H9 (cell line): ENCODE measurements around the gene PNMA8A. TPM values are rescaled to one million over a fixed set of nuclear protein-coding genes. Genes with fewer than 3 reads are reported as not detected.

Experiments used
- DNase-seq: peaks from one replicate; pipeline ENCODE4 v3.0.0-alpha.2; 2017
- H2AFZ ChIP-seq: one replicate; pipeline ENCODE4 v1.6.1; 2013; ENCODE audit warnings: mild to moderate bottlenecking, low read length, control low read depth, moderate library complexity
- H2AK5ac ChIP-seq: 2 replicates; pipeline ENCODE4 v1.6.1; 2013; ENCODE audit warnings: low read length, control low read depth, mixed read lengths; ENCODE audit not compliant: insufficient read length
- H2BK120ac ChIP-seq: one replicate; pipeline ENCODE4 v1.6.1; 2013; ENCODE audit warnings: low read depth, mild to moderate bottlenecking, low read length, control low read depth, inconsistent platforms; ENCODE audit not compliant: poor library complexity, severe bottlenecking
- H2BK12ac ChIP-seq: 2 replicates; pipeline ENCODE4 v1.6.1; 2013; ENCODE audit warnings: low read length, control low read depth, mixed read lengths, low read depth; ENCODE audit not compliant: insufficient read length
- H2BK15ac ChIP-seq: 2 replicates; pipeline ENCODE4 v1.6.1; 2013; ENCODE audit warnings: low read depth, low read length, control low read depth
- H2BK20ac ChIP-seq: one replicate; pipeline ENCODE4 v1.6.1; 2013; ENCODE audit warnings: low read depth, mild to moderate bottlenecking, low read length, control low read depth, inconsistent platforms; ENCODE audit not compliant: poor library complexity, severe bottlenecking
- H2BK5ac ChIP-seq: 2 replicates; pipeline ENCODE4 v1.6.1; 2013; ENCODE audit warnings: low read length, control low read depth, mixed read lengths; ENCODE audit not compliant: insufficient read length
- H3K14ac ChIP-seq: 2 replicates; pipeline ENCODE4 v1.6.1; 2013; ENCODE audit warnings: low read length, control low read depth; ENCODE audit not compliant: insufficient read depth
- H3K18ac ChIP-seq: 2 replicates; pipeline ENCODE4 v1.6.1; 2013; ENCODE audit warnings: low read depth, mild to moderate bottlenecking, mixed read lengths, low read length, control low read depth; ENCODE audit not compliant: insufficient read length
- H3K23ac ChIP-seq: 2 replicates; pipeline ENCODE4 v1.6.1; 2013; ENCODE audit warnings: low read length, control low read depth, mixed read lengths, low read depth; ENCODE audit not compliant: insufficient read length
- H3K23me2 ChIP-seq: 2 replicates; pipeline ENCODE4 v1.6.1; 2013; ENCODE audit warnings: low read depth, mild to moderate bottlenecking, mixed read lengths, low read length, control low read depth; ENCODE audit not compliant: insufficient read length, poor library complexity, severe bottlenecking
- H3K27ac ChIP-seq: 2 replicates; pipeline ENCODE4 v1.5.1; 2013; ENCODE audit warnings: low read length, control low read depth, mixed read lengths, low read depth; ENCODE audit not compliant: insufficient read length
- H3K27me3 ChIP-seq: 2 replicates; pipeline ENCODE4 v1.6.1; 2013; ENCODE audit warnings: low read length, control low read depth, inconsistent platforms; ENCODE audit not compliant: insufficient read depth
- H3K4ac ChIP-seq: 2 replicates; pipeline ENCODE4 v1.6.1; 2013; ENCODE audit warnings: low read depth, mild to moderate bottlenecking, control low read depth, inconsistent platforms, low read length, moderate library complexity
- H3K4me1 ChIP-seq: 2 replicates; pipeline ENCODE4 v1.6.1; 2013; ENCODE audit warnings: low read length, control low read depth, inconsistent platforms; ENCODE audit not compliant: insufficient read depth
- H3K4me2 ChIP-seq: 2 replicates; pipeline ENCODE4 v1.6.1; 2013; ENCODE audit warnings: low read length, control low read depth, mixed read lengths; ENCODE audit not compliant: insufficient read length, insufficient read depth
- H3K56ac ChIP-seq: 2 replicates; pipeline ENCODE4 v1.6.1; 2013; ENCODE audit warnings: low read depth, mild to moderate bottlenecking, mixed read lengths, low read length, control low read depth; ENCODE audit not compliant: insufficient read length
- H3K79me1 ChIP-seq: 2 replicates; pipeline ENCODE4 v1.6.1; 2013; ENCODE audit warnings: low read depth, mild to moderate bottlenecking, moderate library complexity, low read length, control low read depth, inconsistent platforms; ENCODE audit not compliant: insufficient read depth, poor library complexity, severe bottlenecking
- H3K79me2 ChIP-seq: 2 replicates; pipeline ENCODE4 v1.6.1; 2013; ENCODE audit warnings: low read length, control low read depth, inconsistent platforms; ENCODE audit not compliant: insufficient read depth
- H3K9ac ChIP-seq: 2 replicates; pipeline ENCODE4 v1.6.1; 2013; ENCODE audit warnings: low read length, control low read depth, mixed read lengths; ENCODE audit not compliant: insufficient read length; ENCODE audit errors: extremely low read depth
- H3K9me3 ChIP-seq: one replicate; pipeline ENCODE4 v1.6.1; 2013; ENCODE audit warnings: low read depth, low read length, inconsistent platforms; ENCODE audit not compliant: control insufficient read depth
- H3T11ph ChIP-seq: one replicate; pipeline ENCODE4 v1.6.1; 2013; ENCODE audit warnings: mild to moderate bottlenecking, low read length, control low read depth, inconsistent platforms
- H4K20me1 ChIP-seq: one replicate; pipeline ENCODE4 v1.6.1; 2013; ENCODE audit not compliant: control insufficient read depth, insufficient read length, insufficient read depth
- H4K5ac ChIP-seq: 2 replicates; pipeline ENCODE4 v1.6.1; 2013; ENCODE audit warnings: low read depth, mild to moderate bottlenecking, mixed read lengths, low read length, control low read depth; ENCODE audit not compliant: insufficient read length
- H4K8ac ChIP-seq: replicated peaks from 2 replicates; pipeline ENCODE4 v1.6.1; 2013; ENCODE audit warnings: low read length, control low read depth, mixed read lengths, low read depth; ENCODE audit not compliant: insufficient read length
- H4K91ac ChIP-seq: 2 replicates; pipeline ENCODE4 v1.6.1; 2013; ENCODE audit warnings: low read depth, mild to moderate bottlenecking, moderate library complexity, mixed read lengths, low read length, control low read depth; ENCODE audit not compliant: insufficient read length
- H3K27ac Mint-ChIP-seq, 3 experiments: 2 replicates in 2 of 3; 3 replicates in 1 of 3; pipeline ENCODE4 v1.8.0; 2020 to 2021; ENCODE audit warnings: mixed read lengths in 3 of 3, mild to moderate bottlenecking in 1 of 3, moderate library complexity in 1 of 3
- H3K27me3 Mint-ChIP-seq: 2 replicates; pipeline ENCODE4 v1.8.0; 2021; ENCODE audit warnings: low read depth, mild to moderate bottlenecking, moderate library complexity, mixed read lengths
- H3K36me3 Mint-ChIP-seq, 3 experiments: 2 replicates in 2 of 3; 3 replicates in 1 of 3; pipeline ENCODE4 v1.8.0; 2020 to 2021; ENCODE audit warnings: low read depth in 3 of 3, mixed read lengths in 3 of 3; ENCODE audit not compliant: insufficient read depth in 1 of 3
- H3K4me1 Mint-ChIP-seq, 2 experiments: 2 replicates each; pipeline ENCODE4 v1.8.0; 2020; ENCODE audit warnings: mixed read lengths in 2 of 2
- H3K4me3 Mint-ChIP-seq, 2 experiments: 2 replicates in 1 of 2; 3 replicates in 1 of 2; pipeline ENCODE4 v1.8.0; 2020 to 2021; ENCODE audit warnings: mild to moderate bottlenecking in 2 of 2, mixed read lengths in 2 of 2, moderate library complexity in 1 of 2
- H3K9me3 Mint-ChIP-seq, 2 experiments: 2 replicates in 1 of 2; 3 replicates in 1 of 2; pipeline ENCODE4 v1.8.0; 2020; ENCODE audit warnings: mild to moderate bottlenecking in 2 of 2, mixed read lengths in 2 of 2, moderate library complexity in 1 of 2
- CTCF ChIP-seq: fragments of 200-600 bp; sonication (generic); conservative IDR thresholded peaks from 3 replicates; pipeline ENCODE4 v1.8.0; 2021; ENCODE audit warnings: antibody characterized with exemption, mild to moderate bottlenecking
- WGBS: extraction: QIAGEN DNeasy Blood & Tissue Kit; methylation state at CpG from one replicate; pipeline ENCODE4 v1.1.7; 2013; ENCODE audit warnings: missing lambda C conversion rate, low lambda C conversion rate, mixed read lengths; ENCODE audit not compliant: insufficient read length; ENCODE audit errors: extremely low coverage; 5-methylcytosine and 5-hydroxymethylcytosine counted together
- total RNA-seq: library from RNA; stranded (reverse); gene quantifications from 2 replicates; pipeline ENCODE4 v1.2.1, GENCODE V29; 2021

Gene PNMA8A
- total RNA-seq, 1 experiment from 2014 or later: 22.6 TPM

DNA sequence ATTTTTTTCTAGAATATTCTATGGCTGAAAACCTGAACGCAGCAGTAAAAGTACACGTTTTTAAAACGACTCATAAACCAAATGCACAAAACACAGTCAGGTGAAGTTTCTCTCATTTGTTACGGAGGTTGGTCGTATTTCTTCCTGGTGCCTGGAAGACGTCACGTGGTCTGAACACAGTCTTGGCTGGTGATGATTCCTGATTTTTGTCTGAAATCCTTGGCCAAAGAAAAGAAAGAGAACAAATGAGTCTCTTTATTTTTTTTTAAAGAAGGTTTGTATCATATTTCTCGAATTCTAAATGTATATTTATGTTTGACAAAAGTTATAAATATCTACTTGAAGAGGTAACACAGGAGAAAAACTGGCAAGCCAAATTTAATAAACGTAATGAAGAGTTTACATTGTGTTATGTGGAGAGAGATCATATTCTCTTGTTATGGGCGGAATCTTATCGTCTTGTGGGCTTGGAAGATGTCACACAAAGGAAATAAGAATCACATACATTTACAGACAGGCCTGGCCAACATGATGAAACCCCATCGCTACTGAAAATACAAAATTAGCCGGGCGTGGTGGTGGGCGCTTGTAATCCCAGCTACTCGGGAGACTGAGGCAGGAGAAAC is 10.0 kb upstream of the PNMA8A start:
- Histone ChIP-seq H2AFZ (no peak overlapping the region), H4K8ac (no peak overlapping the region), H4K20me1 (no peaks in the 10 kb centered on the region), H2BK120ac (no peak overlapping the region), H2BK20ac (no peak overlapping the region), H2BK5ac (no peak overlapping the region), H2BK12ac (no peak overlapping the region), H3K27me3 (no peaks in the 10 kb centered on the region), H2AK5ac (no peak overlapping the region), H3K27ac (no peak overlapping the region), H2BK15ac (no peak overlapping the region), H3K23ac (no peak overlapping the region), H3K4ac (no peak overlapping the region), H3K9me3 (no peaks in the 10 kb centered on the region), H3K14ac (no peak overlapping the region), H3K18ac (no peak overlapping the region), H3K4me1 (no peaks in the 10 kb centered on the region), H4K5ac (no peak overlapping the region), H3K79me2 (no peaks in the 10 kb centered on the region), H3K9ac (no peak overlapping the region), H3K56ac (no peak overlapping the region), H3K23me2 (no peaks in the 10 kb centered on the region), H3K4me2 (no peak overlapping the region), H3K79me1 (no peaks in the 10 kb centered on the region), H3T11ph (no peak overlapping the region), H4K91ac (no peak overlapping the region)
- WGBS: no CpG with 5 or more reads among the region's 16 CpGs
- Mint-ChIP-seq H3K27me3 (peaks cover 6% of the 10 kb centered on the region; the same call in 1 of the 2 replicates), H3K27ac (no peak overlapping the region), H3K4me3 (no peak overlapping the region), H3K36me3 (no peaks in the 10 kb centered on the region), H3K9me3 (no peaks in the 10 kb centered on the region), H3K4me1 (peaks cover 15 to 26% of the 10 kb centered on the region in 2 experiments)
- no peak for DNase-seq
- no peak for TF ChIP-seq CTCF
